K562 (cell line): ENCODE results near the gene ATP6V1F. TPM values are rescaled to one million over a fixed set of nuclear protein-coding genes. Genes with fewer than 3 reads are reported as not detected.

Experiments
- FOXK1 ChIP-seq: sonication (generic); formaldehyde crosslinking; IDR thresholded peaks from 2 replicates; pipeline ENCODE4 v1.8.0; 2022; ENCODE audit warnings: missing genetic modification reagents, mild to moderate bottlenecking, borderline replicate concordance
- FOXP4 ChIP-seq: sonication (generic); formaldehyde crosslinking; IDR thresholded peaks from 2 replicates; pipeline ENCODE4 v1.8.0; 2022; ENCODE audit warnings: mild to moderate bottlenecking, missing genetic modification reagents, borderline replicate concordance
- GATAD2B ChIP-seq: fragments of 450-650 bp; IDR thresholded peaks from 2 replicates; pipeline ENCODE4 v1.6.1; 2017; ENCODE audit warnings: mild to moderate bottlenecking, borderline replicate concordance
- MTA1 ChIP-seq: fragments of 450-650 bp; IDR thresholded peaks from 2 replicates; pipeline ENCODE4 v1.6.1; 2017; ENCODE audit warnings: borderline replicate concordance
- PHF8 ChIP-seq: fragments of 200-600 bp; sonication (generic); IDR thresholded peaks from 2 replicates; pipeline ENCODE4 v1.6.1; 2012; ENCODE audit warnings: mixed run types, mild to moderate bottlenecking, inconsistent platforms, low read length, moderate library complexity, borderline replicate concordance
- SAP30 ChIP-seq: fragments of 200-600 bp; sonication (generic); IDR thresholded peaks from 2 replicates; pipeline ENCODE4 v1.6.1; 2012; ENCODE audit warnings: borderline replicate concordance, low read depth, mild to moderate bottlenecking, moderate library complexity, low read length, control low read depth, inconsistent platforms; ENCODE audit not compliant: insufficient read depth, poor library complexity, severe bottlenecking
- SREBF1 ChIP-seq: fragments of 150-350 bp; IDR thresholded peaks from 2 replicates; pipeline ENCODE4 v1.6.1; 2014; ENCODE audit warnings: antibody characterized with exemption, low read depth, low read length, borderline replicate concordance
- STAT5A ChIP-seq: IDR thresholded peaks from 2 replicates; pipeline ENCODE4 v1.6.1; 2012; ENCODE audit warnings: low read length, inconsistent platforms, borderline replicate concordance
- TRIM24 ChIP-seq, 2 experiments: fragments of 450-650 bp; IDR thresholded peaks; 2 replicates each; pipeline ENCODE4 v1.6.1; 2016
- ZBTB7A ChIP-seq: IDR thresholded peaks from 2 replicates; pipeline ENCODE4 v1.6.1; 2011; ENCODE audit warnings: low read depth, mild to moderate bottlenecking, low read length, moderate library complexity, borderline replicate concordance; ENCODE audit not compliant: control insufficient read depth
- ZNF165 ChIP-seq: fragments of 250-450 bp; sonication (Bioruptor Pico); IDR thresholded peaks from 2 replicates; pipeline ENCODE4 v1.4.0; 2020; ENCODE audit warnings: borderline replicate concordance
- ZNF184 ChIP-seq: sonication (generic); formaldehyde crosslinking; IDR thresholded peaks from 2 replicates; pipeline ENCODE4 v1.5.0; 2020; ENCODE audit warnings: missing genetic modification reagents
- ZNF318 ChIP-seq, 2 experiments: fragments of 450-650 bp; IDR thresholded peaks; 2 replicates each; pipeline ENCODE4 v1.6.1; 2016; ENCODE audit warnings: mild to moderate bottlenecking in 2 of 2, borderline replicate concordance in 1 of 2, low read depth in 1 of 2, moderate library complexity in 1 of 2
- polyA plus RNA-seq, 8 experiments: library from polyadenylated mRNA; depleted of rRNA in 4 of 8; stranded (reverse) in 5 of 8; unstranded in 3 of 8; fragments of >200 nt; fragmentation: Nextera tagmentation in 2 of 8; fragmentation: Illumina TruSeq in 1 of 8; extraction: Ambion mirVana in 2 of 8; extraction: Trizol in 1 of 8; gene quantifications; 2 replicates each; pipeline versions ENCODE4 v1.2.1 to v1.2.3, GENCODE V29; 2011 to 2014; ENCODE audit warnings: inconsistent platforms in 1 of 8, missing spikeins in 1 of 8
- total RNA-seq, 7 experiments: library from RNA; depleted of rRNA in 6 of 7; stranded (reverse); fragments of >200 nt in 6 of 7; fragmentation: Illumina TruSeq in 2 of 7; extraction: Trizol in 2 of 7; gene quantifications; 2 replicates each; pipeline versions ENCODE4 v1.2.1 to v1.2.3, GENCODE V29; 2011 to 2021; ENCODE audit warnings: low replicate concordance in 1 of 7
- TF ChIP-seq, protein P1 (sequence below): IDR thresholded peaks from 2 replicates; pipeline ENCODE4 v1.6.1; 2016; ENCODE audit warnings: missing genetic modification characterization, missing compliant biosample characterization

Gene ATP6V1F
- total and polyA plus RNA-seq, 9 of the 15 experiments (the other 6 are each of a cell fraction or from before 2014, with no cell fraction given) = 206 to 1,123 (median 542) TPM

DNA sequence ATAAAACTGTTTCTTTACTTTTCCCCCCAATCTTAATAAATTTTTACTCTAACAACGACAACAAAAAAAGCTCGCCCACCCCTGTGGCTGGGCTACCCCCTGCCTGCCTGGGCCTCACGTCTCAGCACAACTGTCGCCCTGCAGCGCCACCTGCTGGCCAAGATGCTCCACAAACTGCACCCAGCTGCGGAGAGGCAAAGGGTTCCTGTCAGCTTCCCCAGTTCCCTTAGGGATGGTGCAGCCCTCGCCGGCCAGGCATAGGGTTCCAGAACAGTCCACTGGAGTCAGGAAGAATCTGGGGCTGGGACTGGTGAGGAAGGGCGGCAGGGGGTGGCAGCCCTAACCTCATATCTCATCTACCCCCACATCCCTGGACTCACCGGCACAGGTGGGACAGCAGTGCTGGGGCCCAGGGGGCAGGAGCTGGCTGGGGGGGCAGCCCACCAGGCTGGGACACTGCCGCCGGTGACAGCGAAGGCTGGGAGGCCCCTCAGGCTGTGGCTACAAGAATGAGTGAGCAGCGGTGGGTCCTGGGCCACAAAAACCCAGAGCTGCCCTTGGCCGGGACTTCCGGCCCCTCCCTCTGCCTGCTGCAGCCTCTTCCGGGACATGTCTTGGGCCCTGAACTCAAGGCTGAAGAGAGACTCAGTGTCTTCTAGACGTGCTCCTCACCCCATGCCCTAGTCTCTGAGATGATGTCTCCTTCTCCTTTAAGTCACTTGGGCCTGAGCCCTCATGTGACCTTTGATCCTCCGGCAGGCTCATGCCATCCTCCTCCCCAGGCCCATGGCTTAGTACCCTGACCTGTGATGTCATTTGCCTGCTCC, 21.2 kb downstream of the ATP6V1F start (continued):
- TF ChIP-seq PHF8 (no peak), ZNF184 (CRISPR knock-in tag) (no peak), STAT5A (no peak), FOXK1 (CRISPR knock-in tag) (no peak), TRIM24 (IDR thresholded peaks at IDR 0.05) (peak in 1 of 2 experiments; percentile 79; a peak in 2 of 4 replicates), ZBTB7A (peak; percentile 96), FOXP4 (no peak), ZNF318 (IDR thresholded peaks at IDR 0.05; ENCODE audit: borderline replicate concordance in 1 of 2, low read depth in 1 of 2) (no peak), SREBF1 (no peak), MTA1 (no peak), ZNF165 (no peak), SAP30 (no peak), GATAD2B (no peak)
- TF ChIP-seq, protein P1, sequence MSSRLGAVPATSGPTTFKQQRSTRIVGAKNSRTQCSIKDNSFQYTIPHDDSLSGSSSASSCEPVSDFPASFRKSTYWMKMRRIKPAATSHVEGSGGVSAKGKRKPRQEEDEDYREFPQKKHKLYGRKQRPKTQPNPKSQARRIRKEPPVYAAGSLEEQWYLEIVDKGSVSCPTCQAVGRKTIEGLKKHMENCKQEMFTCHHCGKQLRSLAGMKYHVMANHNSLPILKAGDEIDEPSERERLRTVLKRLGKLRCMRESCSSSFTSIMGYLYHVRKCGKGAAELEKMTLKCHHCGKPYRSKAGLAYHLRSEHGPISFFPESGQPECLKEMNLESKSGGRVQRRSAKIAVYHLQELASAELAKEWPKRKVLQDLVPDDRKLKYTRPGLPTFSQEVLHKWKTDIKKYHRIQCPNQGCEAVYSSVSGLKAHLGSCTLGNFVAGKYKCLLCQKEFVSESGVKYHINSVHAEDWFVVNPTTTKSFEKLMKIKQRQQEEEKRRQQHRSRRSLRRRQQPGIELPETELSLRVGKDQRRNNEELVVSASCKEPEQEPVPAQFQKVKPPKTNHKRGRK (tag) = no peak
